Ramos (cell line): Measurements from ENCODE around the gene ARAP3.

Source experiments
- in situ Hi-C: fragments of 300-500 bp; cut with MboI; formaldehyde crosslinking; loops from one replicate; pipeline ENCODE4 v1.14.3; 2022; ENCODE audit warnings: low sequenced_read_pairs; ENCODE audit not compliant: unreplicated experiment

The ARAP3 gene

GRCh38 chr5:141647851-141648250 is 34.2 kb downstream of the ARAP3 start:
- in situ Hi-C loops = no loop called here

DNA sequence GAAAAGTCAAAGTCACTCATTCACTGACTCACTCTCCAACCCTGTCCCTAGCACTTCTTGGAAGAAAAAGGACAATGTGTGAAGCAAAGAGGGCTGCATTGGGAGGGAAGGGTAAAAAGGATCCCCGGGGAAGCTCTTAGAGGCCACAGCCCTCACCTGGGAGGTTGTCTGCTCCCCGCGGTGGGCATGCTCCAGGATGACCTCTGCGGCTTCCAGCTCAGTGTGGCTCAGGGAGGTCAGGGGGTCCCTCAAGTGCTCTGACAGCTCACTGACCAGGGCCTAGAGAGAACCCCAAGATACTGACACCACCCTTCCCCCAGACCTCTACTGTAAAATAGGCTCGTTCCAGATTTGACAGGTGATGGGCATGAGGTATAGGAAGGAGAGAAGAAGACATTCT is 34.8 kb downstream of the ARAP3 start:
- in situ Hi-C loops = no loop called here

DNA sequence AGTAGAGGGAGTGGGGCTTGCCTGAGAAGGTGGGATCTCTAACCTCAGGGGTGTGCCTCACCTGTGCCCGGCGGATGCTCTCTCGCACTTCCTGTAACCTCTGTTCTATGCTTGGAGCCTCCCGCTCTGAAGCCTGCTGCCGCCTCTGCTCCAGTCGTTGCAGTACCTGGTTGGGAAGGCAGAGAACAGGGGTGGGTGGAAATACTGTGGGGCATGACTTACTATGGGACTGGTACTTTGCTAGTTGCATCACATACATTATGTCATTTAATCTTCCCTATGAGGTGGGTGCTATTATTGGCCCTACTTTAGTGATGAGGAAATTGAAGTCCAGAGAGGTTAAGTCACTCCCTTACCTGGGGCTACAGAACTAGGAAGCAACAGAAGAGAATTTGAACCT is 36.0 kb downstream of the ARAP3 start:
- in situ Hi-C loops = no loop called here

DNA sequence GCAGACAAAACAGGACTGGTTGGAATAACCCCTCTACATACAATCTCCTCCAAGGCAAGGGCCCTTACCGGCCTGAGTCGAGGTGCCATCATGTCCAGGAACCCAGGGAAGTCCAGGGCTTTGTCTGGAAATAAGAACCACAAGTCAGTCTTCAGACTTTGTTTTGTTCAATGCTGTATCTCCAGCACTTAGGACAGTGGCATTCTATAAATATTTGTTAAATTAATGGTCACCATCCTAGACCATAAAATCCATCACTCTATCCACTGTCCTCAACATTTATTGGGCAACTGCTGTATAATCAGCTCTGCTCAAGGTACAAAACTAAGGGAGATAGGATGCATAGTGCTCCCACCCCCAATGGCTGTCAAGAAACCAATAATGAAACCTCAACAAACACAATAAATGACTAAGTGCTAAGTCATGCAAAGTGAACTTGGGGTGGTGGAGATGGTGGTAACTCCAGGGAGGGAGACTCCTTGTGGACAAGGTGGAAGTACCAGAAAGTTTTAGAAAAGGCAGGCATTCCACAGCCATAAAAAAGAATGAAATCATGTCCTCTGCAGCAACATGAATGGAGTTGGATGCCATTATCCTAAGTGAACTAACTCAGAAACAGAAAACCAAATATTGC is 40.3 kb downstream of the ARAP3 start:
- in situ Hi-C loops = no loop called here

DNA sequence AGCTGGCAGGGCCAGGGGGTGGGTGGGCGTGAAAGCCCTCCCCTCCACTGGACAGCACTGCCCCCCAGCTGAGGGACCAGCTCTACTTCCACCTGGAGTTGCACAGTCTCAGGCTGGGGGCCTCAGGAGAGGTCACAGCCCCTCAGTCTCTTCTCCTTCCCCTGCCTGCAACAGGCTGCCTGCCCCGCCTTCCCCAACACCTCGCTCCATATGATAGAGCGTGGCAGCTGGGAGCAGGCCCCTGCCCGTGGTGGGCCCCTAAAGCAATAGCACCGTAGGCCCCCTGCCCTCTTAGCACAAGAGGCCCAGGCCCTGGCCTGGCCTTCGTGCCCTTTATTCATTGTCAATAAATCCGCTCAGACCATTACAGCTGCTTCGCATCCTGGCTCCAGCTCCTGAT is 41.3 kb downstream of the ARAP3 start:
- in situ Hi-C loops = no loop called here

DNA sequence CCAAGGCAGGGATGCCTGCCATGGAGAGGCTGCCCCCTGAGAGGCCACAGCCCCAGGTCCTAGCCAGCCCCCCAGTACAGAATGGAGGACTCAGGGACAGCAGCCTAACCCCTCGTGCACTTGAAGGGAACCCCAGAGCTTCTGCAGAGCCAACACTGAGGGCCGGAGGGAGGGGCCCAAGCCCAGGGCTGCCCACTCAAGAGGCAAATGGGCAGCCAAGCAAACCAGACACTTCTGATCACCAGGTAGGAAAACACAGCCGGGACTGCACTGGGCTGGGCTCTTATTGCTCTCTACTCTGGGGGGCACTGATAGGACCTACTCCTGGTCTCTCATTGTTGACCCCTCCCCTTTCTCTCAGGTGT is 42.0 kb downstream of the ARAP3 start:
- in situ Hi-C loops = no loop called here

DNA sequence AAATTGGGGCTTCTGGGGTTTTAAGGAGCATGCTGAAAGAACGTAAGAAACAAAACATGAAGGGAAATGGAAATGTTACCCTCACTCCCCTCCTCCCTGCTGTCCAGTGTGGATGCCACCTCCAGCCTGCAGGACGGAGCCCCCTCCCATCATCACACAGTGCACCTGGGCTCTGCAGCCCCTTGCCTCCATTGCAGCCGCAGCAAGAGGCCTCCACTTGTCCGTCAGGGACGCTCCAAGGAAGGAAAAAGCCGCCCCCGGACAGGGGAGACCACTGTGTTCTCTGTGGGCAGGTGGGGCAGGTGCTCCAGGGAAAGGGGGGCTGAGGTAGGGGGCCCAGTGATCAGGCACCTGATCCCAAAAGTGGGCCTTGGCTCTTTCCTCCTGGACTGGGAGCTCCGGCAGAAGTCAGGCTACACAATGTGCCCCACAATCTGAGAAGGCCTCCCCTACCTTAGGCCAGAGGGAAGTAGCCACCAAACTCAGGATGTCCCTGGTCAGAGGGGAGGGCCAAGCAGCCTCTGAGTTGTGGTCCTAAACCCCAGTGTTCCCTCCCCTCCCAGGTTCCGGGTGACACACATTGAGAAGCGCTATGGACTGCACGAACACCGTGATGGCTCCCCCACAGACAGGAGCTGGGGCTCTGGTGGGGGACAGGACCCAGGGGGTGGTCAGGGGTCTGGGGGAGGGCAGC is 42.5 kb downstream of the ARAP3 start:
- in situ Hi-C loops = no loop called here

GRCh38 chr5:141638771-141639170 is 43.3 kb downstream of the ARAP3 start:
- in situ Hi-C loops = no loop called here

DNA sequence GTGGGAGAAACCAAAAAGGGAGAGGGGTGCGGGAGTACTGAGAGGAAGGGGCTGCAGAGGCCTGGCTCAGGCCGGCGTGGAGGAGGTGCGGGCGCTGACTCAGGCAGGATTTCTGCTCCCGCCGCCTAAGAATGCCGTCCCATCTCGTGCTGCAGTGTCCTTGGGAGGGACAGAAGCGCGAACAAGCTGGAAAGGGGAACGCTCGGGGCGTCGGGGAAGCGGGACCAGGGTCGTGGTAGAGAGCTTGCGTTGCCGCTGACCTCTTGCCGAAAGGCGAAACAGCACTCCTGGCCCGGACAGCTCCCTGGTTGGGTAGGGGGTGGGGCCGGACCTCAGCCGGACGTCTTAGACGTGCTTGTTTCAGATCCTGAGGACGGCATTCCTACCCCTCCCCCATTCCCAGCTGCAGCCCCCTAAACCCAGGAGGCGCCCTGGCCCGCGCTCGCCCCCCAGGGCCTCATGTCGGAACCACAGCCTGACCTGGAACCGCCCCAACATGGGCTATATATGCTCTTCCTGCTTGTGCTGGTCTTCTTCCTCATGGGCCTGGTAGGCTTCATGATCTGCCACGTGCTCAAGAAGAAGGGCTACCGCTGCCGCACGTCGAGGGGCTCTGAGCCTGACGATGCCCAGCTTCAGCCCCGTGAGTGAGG is 44.1 kb downstream of the ARAP3 start:
- in situ Hi-C loops = no loop called here

DNA sequence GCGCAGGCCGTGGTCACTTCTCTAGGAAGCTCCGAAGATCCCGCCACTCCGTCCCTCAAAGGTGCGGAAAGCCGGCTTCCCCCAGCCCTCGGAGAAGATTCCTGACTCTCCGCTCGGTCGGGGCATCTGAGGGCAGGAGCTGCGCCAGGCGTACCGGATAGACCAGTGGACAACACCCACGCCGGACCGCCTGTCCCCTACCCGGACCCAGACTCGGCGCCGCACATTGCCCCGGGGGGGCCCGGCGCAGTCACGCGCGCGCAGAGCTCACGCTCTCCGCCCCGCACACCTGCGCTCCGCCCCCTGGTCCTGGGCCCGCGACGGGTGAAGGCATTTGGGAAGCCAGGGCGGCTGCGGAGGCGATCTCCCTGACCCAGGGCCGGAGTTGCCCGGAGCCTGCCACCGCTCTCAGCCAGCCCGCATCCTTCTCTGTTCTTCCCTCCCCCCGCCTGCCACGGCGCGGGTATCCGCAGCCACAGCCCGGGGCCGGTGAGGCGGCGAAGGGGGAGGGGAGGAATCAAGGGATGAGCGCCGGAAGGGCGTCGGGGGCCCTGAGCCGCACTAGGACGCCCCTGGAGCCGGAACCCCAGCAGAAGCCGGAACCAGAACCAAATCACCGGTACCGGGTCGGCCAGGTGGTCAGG is 44.8 kb downstream of the ARAP3 start:
- in situ Hi-C loops = no loop called here

GRCh38 chr5:141636413-141637122 is 45.5 kb downstream of the ARAP3 start, which contains the start of the genes HDAC3 and RELL2:
Gene HDAC3, minus strand, starts transcription at chr5:141636849. Its CDS starts 59 bp downstream, at chr5:141636790.
Gene RELL2, plus strand, starts transcription at chr5:141636997. Its CDS starts 1,229 bp downstream, at chr5:141638226.
- in situ Hi-C loops = no loop called here

- in situ Hi-C loops = no loop called here
Observed at GRCh38 chr5:141636106-141636412, 46.0 kb downstream of the ARAP3 start.

DNA sequence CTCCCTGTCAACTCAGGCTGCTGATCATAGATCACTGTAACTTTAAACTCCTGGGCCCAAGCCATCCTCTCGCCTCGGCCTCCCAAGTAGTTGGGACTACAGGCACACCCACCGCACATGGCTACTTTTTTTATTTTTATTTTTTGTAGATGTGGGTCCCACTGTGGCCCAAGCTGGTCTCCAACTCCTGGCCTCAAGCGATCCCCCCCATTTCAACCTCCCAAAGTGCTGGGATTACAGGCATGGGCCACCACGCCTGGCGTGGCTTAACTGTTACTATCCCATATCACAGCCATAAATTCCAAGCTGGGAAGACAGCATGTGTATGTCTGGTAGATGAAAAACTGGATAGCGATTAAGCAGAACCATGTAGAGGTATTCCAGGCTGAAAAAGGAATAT is 46.4 kb downstream of the ARAP3 start:
- in situ Hi-C loops = no loop called here

DNA sequence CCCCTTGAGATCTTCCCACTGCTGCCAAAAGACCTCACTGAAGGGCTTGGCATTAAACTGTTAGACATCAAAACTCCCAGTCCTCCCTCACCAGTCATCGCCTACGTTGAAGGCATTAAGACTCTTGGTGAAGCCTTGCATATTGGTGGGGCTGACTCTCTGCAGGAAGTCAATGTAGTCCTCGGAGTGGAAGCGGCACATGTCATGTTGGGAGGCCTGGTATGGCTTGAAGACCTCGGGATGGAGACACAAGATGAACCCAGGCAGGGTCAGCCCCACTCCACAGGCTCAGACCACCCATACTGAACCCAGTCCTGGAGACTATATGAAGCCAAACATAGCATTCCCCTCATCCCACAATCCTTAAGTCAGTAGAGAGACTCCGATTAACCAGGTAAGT is 47.3 kb downstream of the ARAP3 start:
- in situ Hi-C loops = no loop called here

GRCh38 chr5:141633871-141634561 is 48.0 kb downstream of the ARAP3 start:
- in situ Hi-C loops = no loop called here

- in situ Hi-C loops = no loop called here
Observed at GRCh38 chr5:141632650-141633049, 49.4 kb downstream of the ARAP3 start.

DNA sequence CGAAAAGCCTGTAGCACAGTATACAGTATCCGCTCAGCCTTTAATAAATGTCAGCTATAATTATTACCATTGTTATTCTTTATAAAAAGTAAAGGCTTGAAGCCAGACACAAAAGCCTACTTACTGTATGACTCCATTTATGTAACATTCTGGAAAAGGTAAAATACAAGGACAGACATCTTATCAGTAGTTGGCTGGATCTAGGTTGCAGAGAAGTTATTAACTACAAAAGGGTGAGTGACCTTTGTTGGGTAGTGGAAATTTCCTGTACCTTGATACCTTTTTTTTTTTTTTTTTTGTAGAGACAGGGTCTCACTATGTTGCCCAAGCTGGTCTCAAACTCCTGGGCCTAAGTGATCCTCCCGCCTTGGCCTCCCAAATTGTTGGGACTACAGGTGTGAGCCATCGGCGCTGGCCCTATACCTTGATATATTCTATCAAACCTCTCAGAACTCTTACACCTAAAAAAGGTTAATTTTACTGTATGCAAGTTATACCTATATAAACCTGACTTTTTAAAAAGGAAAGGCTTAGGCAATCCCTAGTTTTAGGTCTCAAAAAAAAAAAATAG is 51.4 kb downstream of the ARAP3 start:
- in situ Hi-C loops = no loop called here

DNA sequence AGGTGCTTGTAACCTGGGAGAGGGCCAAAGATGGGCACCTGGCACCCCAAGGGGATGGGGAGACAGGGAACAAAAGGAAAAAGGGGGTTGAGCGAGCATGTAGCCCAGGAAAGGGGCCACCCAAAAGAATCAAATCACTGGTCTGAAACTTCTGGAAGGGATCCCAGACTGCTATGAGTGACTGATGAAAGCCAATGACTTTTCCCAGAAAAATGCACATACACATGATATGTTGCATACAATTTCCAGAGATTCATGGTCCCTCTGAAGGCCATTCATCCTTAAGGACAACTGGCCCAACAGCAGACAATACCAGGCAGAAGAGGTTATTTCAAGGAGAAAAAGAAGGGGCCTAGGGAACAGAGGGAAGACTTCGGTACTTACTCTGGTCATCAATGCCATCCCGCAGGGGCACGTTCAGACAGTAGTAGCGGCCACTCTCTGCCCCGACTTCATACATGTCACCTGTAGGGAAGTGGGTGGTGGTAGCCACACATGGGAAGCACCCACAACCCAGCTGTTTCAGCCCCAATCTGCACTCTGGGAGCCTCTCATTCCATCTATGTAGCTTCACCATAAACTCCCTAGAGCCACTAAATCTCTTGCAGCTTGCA is 53.7 kb downstream of the ARAP3 start:
- in situ Hi-C loops = no loop called here

GRCh38 chr5:141623611-141624010 is 58.4 kb downstream of the ARAP3 start:
- in situ Hi-C loops = loop anchor here (5.0 kb wide), 1 partner anchor 36 kb away; no protein-coding TSS in a partner anchor
